K562 (cell line): ENCODE measurements around the gene KAZN. TPM values are rescaled to one million over a fixed set of nuclear protein-coding genes. Genes with fewer than 3 reads are reported as not detected.

Source experiments
- ATAC-seq: fragments of 200-7000 bp; cut with Tn5 transposase; 3 replicates; pipeline ENCODE4 v1.9.1; 2020; ENCODE audit warnings: moderate library complexity
- BruUV-seq: library from RNA; stranded (reverse); fragments of 400-500 nt; replicated peaks from 2 replicates; lab custom pipeline; 2021; lab: Mats Ljungman, UMichigan
- CTCF ChIA-PET: fragments of 300-600 bp; formaldehyde crosslinking; extraction: SDS; loops from one replicate; lab custom pipeline; 2021; ENCODE audit warnings: low intra/inter-chr PET ratio; lab: Yijun Ruan, JAX
- POLR2A ChIA-PET: fragments of 300-600, 350-650 bp; sonication (Branson Sonifier 250); formaldehyde crosslinking; extraction: SDS; loops from one replicate; lab custom pipeline; 2021; ENCODE audit warnings: antibody characterized with exemption, inconsistent platforms; lab: Yijun Ruan, JAX
- DNase-seq, 4 experiments: peaks; one replicate each; pipeline versions ENCODE4 v3.0.0 to v3.0.0-alpha.2; 2011 to 2018; ENCODE audit warnings: low spot score in 3 of 4, mixed read lengths in 3 of 4; ENCODE audit errors: extremely low read depth in 1 of 4
- FAIRE-seq: peaks from 2 replicates; lab custom pipeline; 2011; peaks lifted over from hg19 to GRCh38; lab: Jason Lieb, UNC
- H2AFZ ChIP-seq: 2 replicates; pipeline ENCODE4 v1.6.0; 2011; ENCODE audit warnings: low read depth, low read length, control low read depth, inconsistent platforms
- H3K27ac ChIP-seq: fragments of 200-600 bp; 3 replicates; pipeline ENCODE4 v1.8.0; 2011; ENCODE audit warnings: low read depth, mild to moderate bottlenecking, control low read depth, inconsistent platforms, low read length, moderate library complexity, mixed read lengths; ENCODE audit errors: extremely low read depth
- H3K27me3 ChIP-seq, 2 experiments: fragments of 300-600 bp in 1 of 2; 2 replicates in 1 of 2; 3 replicates in 1 of 2; pipeline versions ENCODE4 v1.6.0 to v1.8.0; 2011; ENCODE audit warnings: inconsistent platforms in 2 of 2, low read length in 2 of 2, mild to moderate bottlenecking in 1 of 2, mixed read lengths in 1 of 2, moderate library complexity in 1 of 2; ENCODE audit not compliant: control insufficient read depth in 2 of 2, insufficient read depth in 2 of 2
- H3K36me3 ChIP-seq: fragments of 300-600 bp; 3 replicates; pipeline ENCODE4 v1.8.0; 2011; ENCODE audit warnings: mild to moderate bottlenecking, low read length, inconsistent platforms; ENCODE audit not compliant: control insufficient read depth, insufficient read depth
- H3K4me1 ChIP-seq, 2 experiments: fragments of 200-600 bp in 1 of 2; replicated peaks in 1 of 2; 2 replicates in 1 of 2; 3 replicates in 1 of 2; pipeline versions ENCODE4 v1.5.1 to v1.8.0; 2011; ENCODE audit warnings: inconsistent platforms in 2 of 2, low read length in 2 of 2, mild to moderate bottlenecking in 1 of 2, mixed read lengths in 1 of 2, moderate library complexity in 1 of 2; ENCODE audit not compliant: control insufficient read depth in 2 of 2, insufficient read depth in 2 of 2
- H3K4me2 ChIP-seq: 2 replicates; pipeline ENCODE4 v1.6.1; 2011; ENCODE audit warnings: low read length, control low read depth, inconsistent platforms, mixed read lengths; ENCODE audit not compliant: insufficient read depth
- H3K4me3 ChIP-seq: fragments of 200-600 bp; sonication (generic), shearing (Covaris generic); 2 replicates; pipeline ENCODE4 v1.5.1; 2016; ENCODE audit warnings: control low read depth, inconsistent platforms
- H3K79me2 ChIP-seq: fragments of 200-600 bp; 3 replicates; pipeline ENCODE4 v1.8.0; 2011; ENCODE audit warnings: low read length, inconsistent platforms; ENCODE audit not compliant: control insufficient read depth, insufficient read depth
- H3K9ac ChIP-seq, 2 experiments: 2 replicates each; pipeline versions ENCODE4 v1.6.0 to v1.6.1; 2011; ENCODE audit warnings: low read depth in 2 of 2, low read length in 2 of 2, control low read depth in 1 of 2, inconsistent platforms in 1 of 2, mild to moderate bottlenecking in 1 of 2, mixed read lengths in 1 of 2; ENCODE audit not compliant: insufficient read depth in 1 of 2
- H3K9me1 ChIP-seq: one replicate; pipeline ENCODE4 v1.6.0; 2011; ENCODE audit warnings: inconsistent platforms, mild to moderate bottlenecking, low read length, moderate library complexity; ENCODE audit not compliant: control insufficient read depth, insufficient read depth
- H3K9me3 ChIP-seq: replicated peaks from 2 replicates; pipeline ENCODE4 v1.5.1; 2011; ENCODE audit warnings: low read depth, low read length, inconsistent platforms; ENCODE audit not compliant: control insufficient read depth, insufficient read depth
- H4K20me1 ChIP-seq: replicated peaks from 2 replicates; pipeline ENCODE4 v1.6.1; 2011; ENCODE audit warnings: low read length, inconsistent platforms, mixed read lengths; ENCODE audit not compliant: control insufficient read depth, insufficient read depth
- CBFA2T3 ChIP-seq: fragments of 450-650 bp; IDR thresholded peaks from 2 replicates; pipeline ENCODE4 v1.6.1; 2017
- CHD4 ChIP-seq: fragments of 200-600 bp; sonication (generic); IDR thresholded peaks from 3 replicates; pipeline ENCODE4 v1.6.1; 2012; ENCODE audit warnings: low read depth, mild to moderate bottlenecking, mixed read lengths, low read length, inconsistent platforms; ENCODE audit not compliant: insufficient read depth, insufficient replicate concordance, poor library complexity, severe bottlenecking
- CREB5 ChIP-seq: fragments of 250-450 bp; sonication (Bioruptor Pico); IDR thresholded peaks from 2 replicates; pipeline ENCODE4 v1.5.0; 2020; ENCODE audit warnings: mild to moderate bottlenecking
- GTF2A2 ChIP-seq: IDR thresholded peaks from 2 replicates; pipeline ENCODE4 v1.6.1; 2016; ENCODE audit warnings: mild to moderate bottlenecking, missing genetic modification characterization, missing compliant biosample characterization
- NFRKB ChIP-seq: fragments of 450-650 bp; IDR thresholded peaks from 2 replicates; pipeline ENCODE4 v1.6.1; 2016; ENCODE audit warnings: low read depth
- PRMT5 ChIP-seq: sonication (generic); formaldehyde crosslinking; IDR thresholded peaks from 2 replicates; pipeline ENCODE4 v1.5.0; 2020; ENCODE audit warnings: missing genetic modification reagents
- TBL1XR1 ChIP-seq, 2 experiments: IDR thresholded peaks; 2 replicates each; pipeline ENCODE4 v1.6.1; 2012; ENCODE audit warnings: improper control_type of control experiment in 2 of 2, low read length in 2 of 2, mild to moderate bottlenecking in 1 of 2
- TRIM28 ChIP-seq: fragments of 450-650 bp; IDR thresholded peaks from 2 replicates; pipeline ENCODE4 v1.6.1; 2017
- VEZF1 ChIP-seq: fragments of 200-800 bp; sonication (Bioruptor generic); IDR thresholded peaks from 2 replicates; pipeline ENCODE4 v1.6.1; 2017; ENCODE audit warnings: missing genetic modification characterization, missing compliant biosample characterization
- whole genome bisulfite sequencing: fragments of 100-300 bp; shearing (Covaris generic); methylation state at CpG from one replicate; pipeline ENCODE4 v1.1.6; 2016; ENCODE audit warnings: low coverage, mixed read lengths; ENCODE audit not compliant: insufficient coverage; ENCODE audit errors: missing lambda C conversion rate; 5-methylcytosine and 5-hydroxymethylcytosine counted together
- in situ Hi-C: fragments of 300-500 bp; cut with MboI; formaldehyde crosslinking; loops from 4 replicates; pipeline ENCODE4 v1.15.0; 2018; ENCODE audit warnings: inconsistent platforms, mixed read lengths
- intact Hi-C: fragments of 100-400 bp; cut with micrococcal nuclease; formaldehyde crosslinking; loops from 2 replicates; pipeline ENCODE4 v1.14.2; 2022
- polyA plus RNA-seq, 8 experiments: library from polyadenylated mRNA; depleted of rRNA in 4 of 8; stranded (reverse) in 5 of 8; unstranded in 3 of 8; fragments of >200 nt; fragmentation: Nextera tagmentation in 2 of 8; fragmentation: Illumina TruSeq in 1 of 8; extraction: Ambion mirVana in 2 of 8; extraction: Trizol in 1 of 8; gene quantifications; 2 replicates each; pipeline versions ENCODE4 v1.2.1 to v1.2.3, GENCODE V29; 2011 to 2014; ENCODE audit warnings: inconsistent platforms in 1 of 8, missing spikeins in 1 of 8
- total RNA-seq, 7 experiments: library from RNA; depleted of rRNA in 6 of 7; stranded (reverse); fragments of >200 nt in 6 of 7; fragmentation: Illumina TruSeq in 2 of 7; extraction: Trizol in 2 of 7; gene quantifications; 2 replicates each; pipeline versions ENCODE4 v1.2.1 to v1.2.3, GENCODE V29; 2011 to 2021; ENCODE audit warnings: low replicate concordance in 1 of 7
- TF ChIP-seq, protein P1 (sequence below): IDR thresholded peaks from 2 replicates; pipeline ENCODE4 v1.6.1; 2012; ENCODE audit warnings: low read depth, low read length, improper control_type of control experiment, borderline replicate concordance
- TF ChIP-seq, protein P2 (sequence below): fragments of 450-650 bp; IDR thresholded peaks from 2 replicates; pipeline ENCODE4 v1.6.1; 2018; ENCODE audit warnings: mild to moderate bottlenecking, low read depth; ENCODE audit not compliant: partially characterized antibody

The KAZN gene
- total and polyA plus RNA-seq, 9 of the 15 experiments (the other 6 are each of a cell fraction or from before 2014, with no cell fraction given), result 2.1 to 21.6 (median 5.4) TPM

- CTCF ChIA-PET, result interaction anchor here (0.7 kb wide), 1 partner anchor 178 kb away, joined by 4 read pairs; no protein-coding TSS in a partner anchor
- intact Hi-C loops (loop anchor here (5.0 kb wide), 1 partner anchor 348 kb away; no protein-coding TSS in a partner anchor), in situ Hi-C loops (loop anchor here (10.0 kb wide), 1 partner anchor 240 kb away; no protein-coding TSS in a partner anchor)
- no peaks in the 10 kb centered on the region for H3K36me3 ChIP-seq
- H3K79me2 ChIP-seq, result no peaks in the 10 kb centered on the region
- H3K9ac ChIP-seq, result peak overlapping the region in 1 of 2 experiments; percentile 61; a peak in 1 of 4 replicates
- H3K9me3 ChIP-seq, result peaks cover 9% of the 10 kb centered on the region
- H3K4me3 ChIP-seq, result no peak overlapping the region
- no TSS peak for BruUV-seq
- ATAC-seq (peak; percentile 51), FAIRE-seq (peak; percentile 42), DNase-seq (peak; percentile 54 to 76 (median 66))
- peak overlapping the region; percentile 47 for H2AFZ ChIP-seq
- POLR2A ChIA-PET, result interaction anchor here (0.6 to 1.1 kb wide), 3 partner anchors 8 to 194 kb away, joined by 3 to 5 read pairs (median 3); no protein-coding TSS in a partner anchor
- peaks cover 47 to 77% of the 10 kb centered on the region in 2 experiments for H3K4me1 ChIP-seq
- H4K20me1 ChIP-seq, result no peaks in the 10 kb centered on the region
- no peaks in the 10 kb centered on the region for H3K27me3 ChIP-seq
- 39% methylated on average over 16 of the region's 16 CpGs for whole genome bisulfite sequencing
- H3K4me2 ChIP-seq, result peak overlapping the region; percentile 54
- no peaks in the 10 kb centered on the region for H3K9me1 ChIP-seq
- peak overlapping the region; percentile 79 for H3K27ac ChIP-seq
- TF ChIP-seq NFRKB (peak; percentile 63), PRMT5 (CRISPR knock-in tag) (no peak), VEZF1 (CRISPR knock-in tag) (0 out of 2 replicates have a peak, but pooled peaks have one; percentile 24), TRIM28 (no peak), CBFA2T3 (peak; percentile 88), CREB5 (CRISPR knock-in tag) (no peak), GTF2A2 (tag) (no peak), TBL1XR1 (IDR thresholded peaks at IDR 0.05; ENCODE audit: low read length in 2 of 2) (peak in 1 of 2 experiments; percentile 96; a peak in 2 of 4 replicates), CHD4 (no peak)
- TF ChIP-seq, protein P1, sequence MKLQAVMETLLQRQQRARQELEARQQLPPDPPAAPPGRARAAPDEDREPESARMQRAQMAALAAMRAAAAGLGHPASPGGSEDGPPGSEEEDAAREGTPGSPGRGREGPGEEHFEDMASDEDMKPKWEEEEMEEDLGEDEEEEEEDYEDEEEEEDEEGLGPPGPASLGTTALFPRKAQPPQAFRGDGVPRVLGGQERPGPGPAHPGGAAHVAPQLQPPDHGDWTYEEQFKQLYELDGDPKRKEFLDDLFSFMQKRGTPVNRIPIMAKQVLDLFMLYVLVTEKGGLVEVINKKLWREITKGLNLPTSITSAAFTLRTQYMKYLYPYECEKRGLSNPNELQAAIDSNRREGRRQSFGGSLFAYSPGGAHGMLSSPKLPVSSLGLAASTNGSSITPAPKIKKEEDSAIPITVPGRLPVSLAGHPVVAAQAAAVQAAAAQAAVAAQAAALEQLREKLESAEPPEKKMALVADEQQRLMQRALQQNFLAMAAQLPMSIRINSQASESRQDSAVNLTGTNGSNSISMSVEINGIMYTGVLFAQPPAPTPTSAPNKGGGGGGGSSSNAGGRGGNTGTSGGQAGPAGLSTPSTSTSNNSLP, result 0 out of 2 replicates have a peak, but pooled peaks have one; percentile 67
- TF ChIP-seq, protein P2, sequence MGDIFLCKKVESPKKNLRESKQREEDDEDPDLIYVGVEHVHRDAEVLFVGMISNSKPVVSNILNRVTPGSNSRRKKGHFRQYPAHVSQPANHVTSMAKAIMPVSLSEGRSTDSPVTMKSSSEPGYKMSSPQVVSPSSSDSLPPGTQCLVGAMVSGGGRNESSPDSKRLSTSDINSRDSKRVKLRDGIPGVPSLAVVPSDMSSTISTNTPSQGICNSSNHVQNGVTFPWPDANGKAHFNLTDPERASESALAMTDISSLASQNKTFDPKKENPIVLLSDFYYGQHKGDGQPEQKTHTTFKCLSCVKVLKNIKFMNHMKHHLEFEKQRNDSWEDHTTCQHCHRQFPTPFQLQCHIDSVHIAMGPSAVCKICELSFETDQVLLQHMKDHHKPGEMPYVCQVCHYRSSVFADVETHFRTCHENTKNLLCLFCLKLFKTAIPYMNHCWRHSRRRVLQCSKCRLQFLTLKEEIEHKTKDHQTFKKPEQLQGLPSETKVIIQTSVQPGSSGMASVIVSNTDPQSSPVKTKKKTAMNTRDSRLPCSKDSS, result no peak
Measured at GRCh38 chr1:14784790-14785773, 186.6 kb downstream of the KAZN start.
